ENCODE measurements around the gene SLC23A3. TPM values are rescaled to one million over a fixed set of nuclear protein-coding genes. Genes with fewer than 3 reads are reported as not detected.

Gene SLC23A3
- total and polyA plus RNA-seq, 9 of the 15 experiments (the other 6 are each of a cell fraction or from before 2014, with no cell fraction given) = 0.06 to 0.64 (median 0.16) TPM

DNA sequence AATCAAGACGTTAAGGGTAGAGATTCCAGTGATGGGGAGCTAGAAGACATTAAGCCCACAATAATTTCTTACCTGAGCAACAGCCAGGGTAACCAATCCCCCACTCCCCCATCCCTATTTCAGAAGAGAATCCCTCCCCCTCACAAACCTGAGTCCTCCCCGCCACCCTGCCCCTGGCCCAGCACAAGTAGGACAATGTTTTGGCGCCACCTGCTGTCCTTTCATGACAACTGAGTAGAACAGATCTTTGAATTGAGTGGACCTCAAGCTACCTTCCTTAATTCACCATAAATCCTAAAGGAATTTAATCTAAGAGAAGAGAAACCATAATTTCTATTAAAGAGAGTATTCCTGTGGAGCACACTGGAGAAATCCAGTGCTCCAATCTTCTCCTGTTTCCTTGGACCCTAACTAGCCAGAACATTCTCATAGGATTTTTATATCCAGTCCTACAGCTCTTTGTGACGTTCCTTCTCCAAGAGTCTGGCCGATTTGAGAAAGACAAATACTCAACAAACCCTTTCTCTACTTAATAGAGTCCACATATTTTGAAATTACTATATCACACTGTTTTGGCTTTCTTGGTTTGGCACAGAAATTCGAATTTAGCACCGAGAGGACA is 50.3 kb downstream of the SLC23A3 start:
- Histone ChIP-seq H3K4me2 (ENCODE audit: insufficient read depth, low read length) (no peak overlapping the region), H3K9me1 (ENCODE audit: control insufficient read depth, insufficient read depth, low read length) (no peaks in the 10 kb centered on the region), H3K4me1 (replicated peaks in 1 of 2; ENCODE audit: control insufficient read depth in 2 of 2, insufficient read depth in 2 of 2, low read length in 2 of 2) (peaks cover 4 to 8% of the 10 kb centered on the region in 2 experiments), H2AFZ (ENCODE audit: low read depth, low read length) (no peak overlapping the region), H3K9me3 (replicated peaks; ENCODE audit: control insufficient read depth, insufficient read depth, low read depth, low read length) (no peaks in the 10 kb centered on the region), H3K27ac (ENCODE audit: extremely low read depth, low read depth, low read length) (no peak overlapping the region), H3K9ac (ENCODE audit: insufficient read depth in 1 of 2, low read depth in 2 of 2, low read length in 2 of 2) (no peak overlapping the region), H3K27me3 (ENCODE audit: control insufficient read depth in 2 of 2, insufficient read depth in 2 of 2, low read length in 2 of 2) (no peaks in the 10 kb centered on the region), H3K79me2 (ENCODE audit: control insufficient read depth, insufficient read depth, low read length) (no peaks in the 10 kb centered on the region), H4K20me1 (replicated peaks; ENCODE audit: control insufficient read depth, insufficient read depth, low read length) (no peaks in the 10 kb centered on the region), H3K4me3 (no peak overlapping the region), H3K36me3 (ENCODE audit: control insufficient read depth, insufficient read depth, low read length) (no peaks in the 10 kb centered on the region)
- 31% methylated on average over 7 of the region's 7 CpGs for WGBS (ENCODE audit: insufficient coverage, low coverage, missing lambda C conversion rate)
- peak; percentile 84 for FAIRE-seq
- peak; percentile 50 to 75 (median 54) for DNase-seq (ENCODE audit: extremely low read depth in 1 of 4, low spot score in 3 of 4)
- ChIA-PET POLR2A (interaction anchor here (0.9 to 2.3 kb wide), 4 partner anchors 9 to 45 kb away, joined by 3 to 11 read pairs (median 4); no protein-coding TSS in a partner anchor), CTCF (ENCODE audit: low intra/inter-chr PET ratio) (interaction anchor here (0.6 to 1.9 kb wide), 7 partner anchors 47 to 243 kb away, joined by 3 to 5 read pairs (median 3); no protein-coding TSS in a partner anchor)
- in situ Hi-C loops (cut with MboI) (loop anchor here (5.0 to 10.0 kb wide), 2 partner anchors 47 to 265 kb away; partner anchors contain the start of gene WNT6), intact Hi-C loops (cut with micrococcal nuclease) (loop anchor here (1.0 kb wide), 4 partner anchors 36 to 90 kb away; no protein-coding TSS in a partner anchor)
- no TSS peak for BruUV-seq (replicated peaks)
- peak; percentile 91 for ATAC-seq
- TF ChIP-seq ESRRB (CRISPR knock-in tag; IDR thresholded peaks at IDR 0.05; ENCODE audit: borderline replicate concordance) (no peak), RAD21 (CRISPR knock-in tag; conservative IDR thresholded peaks at IDR 0.05 in 1 of 2, IDR thresholded peaks at IDR 0.05 in 1 of 2) (peak; percentile 65 to 74), HDAC6 (IDR thresholded peaks at IDR 0.05; ENCODE audit: low read depth, low read length) (no peak), SMC3 (conservative IDR thresholded peaks at IDR 0.05; ENCODE audit: insufficient read depth, low read depth, low read length) (peak; percentile 65), FUS (optimal IDR thresholded peaks at IDR 0.05; ENCODE audit: low read depth, low read length) (no peak), ZBTB7A (IDR thresholded peaks at IDR 0.05; ENCODE audit: borderline replicate concordance, control insufficient read depth, low read depth, low read length) (no peak), TCF3 (CRISPR knock-in tag; IDR thresholded peaks at IDR 0.05) (no peak), NR4A1 (CRISPR knock-in tag; IDR thresholded peaks at IDR 0.05) (no peak), NR4A1 (tag; IDR thresholded peaks at IDR 0.05) (no peak)
- TF ChIP-seq, protein P1, sequence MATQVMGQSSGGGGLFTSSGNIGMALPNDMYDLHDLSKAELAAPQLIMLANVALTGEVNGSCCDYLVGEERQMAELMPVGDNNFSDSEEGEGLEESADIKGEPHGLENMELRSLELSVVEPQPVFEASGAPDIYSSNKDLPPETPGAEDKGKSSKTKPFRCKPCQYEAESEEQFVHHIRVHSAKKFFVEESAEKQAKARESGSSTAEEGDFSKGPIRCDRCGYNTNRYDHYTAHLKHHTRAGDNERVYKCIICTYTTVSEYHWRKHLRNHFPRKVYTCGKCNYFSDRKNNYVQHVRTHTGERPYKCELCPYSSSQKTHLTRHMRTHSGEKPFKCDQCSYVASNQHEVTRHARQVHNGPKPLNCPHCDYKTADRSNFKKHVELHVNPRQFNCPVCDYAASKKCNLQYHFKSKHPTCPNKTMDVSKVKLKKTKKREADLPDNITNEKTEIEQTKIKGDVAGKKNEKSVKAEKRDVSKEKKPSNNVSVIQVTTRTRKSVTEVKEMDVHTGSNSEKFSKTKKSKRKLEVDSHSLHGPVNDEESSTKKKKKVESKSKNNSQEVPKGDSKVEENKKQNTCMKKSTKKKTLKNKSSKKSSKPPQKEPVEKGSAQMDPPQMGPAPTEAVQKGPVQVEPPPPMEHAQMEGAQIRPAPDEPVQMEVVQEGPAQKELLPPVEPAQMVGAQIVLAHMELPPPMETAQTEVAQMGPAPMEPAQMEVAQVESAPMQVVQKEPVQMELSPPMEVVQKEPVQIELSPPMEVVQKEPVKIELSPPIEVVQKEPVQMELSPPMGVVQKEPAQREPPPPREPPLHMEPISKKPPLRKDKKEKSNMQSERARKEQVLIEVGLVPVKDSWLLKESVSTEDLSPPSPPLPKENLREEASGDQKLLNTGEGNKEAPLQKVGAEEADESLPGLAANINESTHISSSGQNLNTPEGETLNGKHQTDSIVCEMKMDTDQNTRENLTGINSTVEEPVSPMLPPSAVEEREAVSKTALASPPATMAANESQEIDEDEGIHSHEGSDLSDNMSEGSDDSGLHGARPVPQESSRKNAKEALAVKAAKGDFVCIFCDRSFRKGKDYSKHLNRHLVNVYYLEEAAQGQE (IDR thresholded peaks at IDR 0.05; ENCODE audit: borderline replicate concordance) = peak; percentile 48; the same call in 1 of the 2 replicates
- TF ChIP-seq, protein P1 (CRISPR knock-in tag; IDR thresholded peaks at IDR 0.05; ENCODE audit: low read depth) = no peak
